H1 (cell line): ENCODE data around the gene IQCH. TPM values are rescaled to one million over a fixed set of nuclear protein-coding genes. Genes with fewer than 3 reads are reported as not detected.

Experiments
- CTCF ChIA-PET: fragments of 300-600 bp; sonication (Branson Sonifier 250); formaldehyde crosslinking; loops from one replicate; lab custom pipeline; 2021; ENCODE audit not compliant: partially characterized antibody; lab: Charles Lee
- POLR2A ChIA-PET: fragments of 300-600 bp; sonication (Branson Sonifier 250); formaldehyde crosslinking; loops from one replicate; lab custom pipeline; 2021; ENCODE audit warnings: inconsistent platforms; ENCODE audit not compliant: partially characterized antibody; lab: Charles Lee
- DNase-seq, 2 experiments: peaks; one replicate each; pipeline versions ENCODE4 v3.0.0 to v3.0.0-alpha.2; 2010 to 2022; ENCODE audit warnings: low spot score in 2 of 2, low read depth in 1 of 2, mixed read lengths in 1 of 2
- FAIRE-seq: peaks from 2 replicates; lab custom pipeline; 2011; peaks lifted over from hg19 to GRCh38; lab: Jason Lieb, UNC
- H2AFZ ChIP-seq: 2 replicates; pipeline ENCODE4 v1.8.1; 2012; ENCODE audit warnings: low read length, inconsistent platforms
- H2AK5ac ChIP-seq: 2 replicates; pipeline ENCODE4 v1.6.1; 2013; ENCODE audit warnings: low read depth, low read length
- H2BK120ac ChIP-seq: replicated peaks from 2 replicates; pipeline ENCODE3; 2013; ENCODE audit warnings: low read depth, low read length, inconsistent platforms
- H2BK12ac ChIP-seq: 2 replicates; pipeline ENCODE4 v1.6.1; 2013; ENCODE audit warnings: low read depth, low read length
- H2BK15ac ChIP-seq: 2 replicates; pipeline ENCODE4 v1.6.1; 2013; ENCODE audit warnings: low read length
- H2BK20ac ChIP-seq: 2 replicates; pipeline ENCODE4 v1.6.1; 2013; ENCODE audit warnings: low read length
- H2BK5ac ChIP-seq: 2 replicates; pipeline ENCODE4 v1.6.1; 2013; ENCODE audit warnings: low read depth, low read length
- H3K14ac ChIP-seq: 2 replicates; pipeline ENCODE4 v1.6.1; 2013; ENCODE audit warnings: inconsistent platforms; ENCODE audit not compliant: insufficient read length
- H3K18ac ChIP-seq: 2 replicates; pipeline ENCODE4 v1.6.1; 2013; ENCODE audit warnings: low read length; ENCODE audit errors: extremely low read depth
- H3K23ac ChIP-seq: 2 replicates; pipeline ENCODE4 v1.6.1; 2013; ENCODE audit warnings: inconsistent platforms; ENCODE audit not compliant: insufficient read length
- H3K23me2 ChIP-seq: 2 replicates; pipeline ENCODE4 v1.6.1; 2013; ENCODE audit warnings: low read depth, low read length
- H3K27ac ChIP-seq: 2 replicates; pipeline ENCODE4 v1.6.1; 2011; ENCODE audit warnings: low read depth, low read length, inconsistent platforms
- H3K27me3 ChIP-seq, 4 experiments: replicated peaks in 1 of 4; 1 replicate in 1 of 4; 2 replicates in 3 of 4; pipeline versions ENCODE4 v1.6.1 to v1.8.1; 2011 to 2013; ENCODE audit warnings: low read length in 3 of 4, mild to moderate bottlenecking in 3 of 4, inconsistent platforms in 2 of 4, mixed read lengths in 2 of 4, moderate library complexity in 1 of 4; ENCODE audit not compliant: control insufficient read depth in 3 of 4, insufficient read depth in 3 of 4; ENCODE audit errors: extremely low read depth in 1 of 4
- H3K36me3 ChIP-seq, 4 experiments: 2 replicates each; pipeline versions ENCODE4 v1.6.1 to v1.8.1; 2011 to 2013; ENCODE audit warnings: mild to moderate bottlenecking in 4 of 4, low read length in 3 of 4, moderate library complexity in 2 of 4, control low read depth in 1 of 4, inconsistent platforms in 1 of 4; ENCODE audit not compliant: insufficient read depth in 4 of 4, control insufficient read depth in 2 of 4
- H3K4ac ChIP-seq: replicated peaks from 2 replicates; pipeline ENCODE3; 2013; ENCODE audit warnings: low read length, low read depth, mixed read lengths, inconsistent platforms; ENCODE audit not compliant: insufficient read length
- H3K4me1 ChIP-seq, 4 experiments: replicated peaks in 1 of 4; 1 replicate in 1 of 4; 2 replicates in 3 of 4; pipeline versions ENCODE4 v1.6.1 to v1.8.1; 2011 to 2013; ENCODE audit warnings: low read length in 3 of 4, inconsistent platforms in 2 of 4, mixed read lengths in 1 of 4; ENCODE audit not compliant: insufficient read depth in 4 of 4, control insufficient read depth in 3 of 4
- H3K4me2 ChIP-seq, 2 experiments: 2 replicates each; pipeline versions ENCODE4 v1.6.1 to v1.8.1; 2011 to 2013; ENCODE audit warnings: low read depth in 2 of 2, low read length in 2 of 2, control low read depth in 1 of 2, inconsistent platforms in 1 of 2, mild to moderate bottlenecking in 1 of 2; ENCODE audit not compliant: insufficient read depth in 1 of 2
- H3K4me3 ChIP-seq, 4 experiments: fragments of 200-600, 300-600 bp in 1 of 4; sonication (generic), shearing (Covaris generic), sonication (Bioruptor Twin) in 1 of 4; 2 replicates each; pipeline versions ENCODE4 v1.5.1 to v1.8.1; 2011 to 2016; ENCODE audit warnings: low read length in 4 of 4, low read depth in 3 of 4, control low read depth in 2 of 4, inconsistent platforms in 2 of 4, mild to moderate bottlenecking in 2 of 4, mixed read lengths in 1 of 4, moderate library complexity in 1 of 4; ENCODE audit not compliant: insufficient read depth in 2 of 4; ENCODE audit errors: extremely low read depth in 1 of 4
- H3K56ac ChIP-seq: replicated peaks from 2 replicates; pipeline ENCODE3; 2013; ENCODE audit warnings: low read depth, mild to moderate bottlenecking, mixed read lengths, low read length, inconsistent platforms; ENCODE audit not compliant: insufficient read length
- H3K79me1 ChIP-seq: 2 replicates; pipeline ENCODE4 v1.6.1; 2013; ENCODE audit warnings: low read depth, low read length, control low read depth
- H3K79me2 ChIP-seq, 2 experiments: 2 replicates each; pipeline versions ENCODE4 v1.6.1 to v1.8.1; 2012 to 2013; ENCODE audit warnings: low read length in 2 of 2, mild to moderate bottlenecking in 2 of 2, inconsistent platforms in 1 of 2; ENCODE audit not compliant: insufficient read depth in 2 of 2, control insufficient read depth in 1 of 2
- H3K9ac ChIP-seq, 4 experiments: replicated peaks in 1 of 4; 1 replicate in 1 of 4; 2 replicates in 3 of 4; pipeline versions ENCODE4 v1.6.1 to v1.8.1; 2011 to 2013; ENCODE audit warnings: low read depth in 3 of 4, low read length in 3 of 4, control low read depth in 2 of 4, mild to moderate bottlenecking in 2 of 4, moderate library complexity in 2 of 4, inconsistent platforms in 1 of 4; ENCODE audit errors: extremely low read depth in 1 of 4
- H3K9me3 ChIP-seq, 2 experiments: 2 replicates each; pipeline versions ENCODE4 v1.6.1 to v1.8.1; 2012 to 2013; ENCODE audit warnings: mild to moderate bottlenecking in 2 of 2, moderate library complexity in 2 of 2, control low read depth in 1 of 2, inconsistent platforms in 1 of 2, low read depth in 1 of 2, low read length in 1 of 2, mixed read lengths in 1 of 2; ENCODE audit not compliant: insufficient read depth in 2 of 2
- H4K20me1 ChIP-seq, 2 experiments: replicated peaks in 1 of 2; 2 replicates each; pipeline versions ENCODE3 to v1.8.1; 2011 to 2013; ENCODE audit warnings: inconsistent platforms in 2 of 2, low read length in 2 of 2, mild to moderate bottlenecking in 1 of 2; ENCODE audit not compliant: insufficient read depth in 2 of 2, control insufficient read depth in 1 of 2
- H4K5ac ChIP-seq: 2 replicates; pipeline ENCODE4 v1.6.1; 2013; ENCODE audit warnings: low read length, low read depth, mixed read lengths, inconsistent platforms; ENCODE audit not compliant: insufficient read length
- H4K8ac ChIP-seq: 2 replicates; pipeline ENCODE4 v1.8.0; 2013; ENCODE audit warnings: mild to moderate bottlenecking, moderate library complexity, low read length, inconsistent platforms; ENCODE audit not compliant: insufficient read depth; ENCODE audit errors: extremely low read depth
- H4K91ac ChIP-seq: replicated peaks from 2 replicates; pipeline ENCODE3; 2013; ENCODE audit warnings: low read length, mixed read lengths, inconsistent platforms; ENCODE audit not compliant: insufficient read length
- CBX5 ChIP-seq: fragments of 300-800, 300-1000 bp; sonication (generic); IDR thresholded peaks from 2 replicates; pipeline ENCODE4 v1.7.1; 2016; ENCODE audit warnings: antibody characterized with exemption, low read length, low read depth
- EGR1 ChIP-seq: IDR thresholded peaks from 2 replicates; pipeline ENCODE4 v1.6.1; 2011; ENCODE audit warnings: low read depth, low read length, borderline replicate concordance
- KDM1A ChIP-seq: fragments of 200-600, 300-600 bp; sonication (generic); IDR thresholded peaks from 2 replicates; pipeline ENCODE4 v1.7.1; 2016; ENCODE audit warnings: mild to moderate bottlenecking, low read length, borderline replicate concordance
- MAFK ChIP-seq: IDR thresholded peaks from 2 replicates; pipeline ENCODE4 v1.6.1; 2012; ENCODE audit warnings: low read depth, mild to moderate bottlenecking, improper control_type of control experiment, low read length
- RAD21 ChIP-seq, 2 experiments: IDR thresholded peaks in 1 of 2; conservative IDR thresholded peaks in 1 of 2; 2 replicates each; pipeline ENCODE4 v1.6.1; 2011; ENCODE audit warnings: low read depth in 2 of 2, low read length in 2 of 2, improper control_type of control experiment in 1 of 2, inconsistent platforms in 1 of 2, mild to moderate bottlenecking in 1 of 2, moderate library complexity in 1 of 2
- RXRA ChIP-seq: IDR thresholded peaks from 2 replicates; pipeline ENCODE4 v1.6.1; 2011; ENCODE audit warnings: low read depth, mild to moderate bottlenecking, low read length, moderate library complexity; ENCODE audit not compliant: insufficient read depth
- SIRT6 ChIP-seq: IDR thresholded peaks from one replicate; pipeline ENCODE4 v1.7.1; 2012; ENCODE audit warnings: low read length, inconsistent platforms
- WGBS, 2 experiments: shearing (Covaris generic) in 1 of 2; methylation state at CpG; one replicate each; pipeline versions ENCODE4 v1.1.6 to v1.1.7; 2013 to 2015; ENCODE audit warnings: low lambda C conversion rate in 2 of 2, mixed read lengths in 2 of 2, inconsistent platforms in 1 of 2, low coverage in 1 of 2, missing lambda C conversion rate in 1 of 2; ENCODE audit not compliant: insufficient replicate concordance in 2 of 2, insufficient coverage in 1 of 2, insufficient read length in 1 of 2; ENCODE audit errors: extremely low coverage in 1 of 2, missing lambda C conversion rate in 1 of 2; 5-methylcytosine and 5-hydroxymethylcytosine counted together
- polyA plus RNA-seq, 7 experiments: library from polyadenylated mRNA; depleted of rRNA in 3 of 7; stranded (reverse) in 5 of 7; unstranded in 2 of 7; fragments of >200 nt in 5 of 7; fragments of 200-250 nt in 2 of 7; gene quantifications; 1 replicate in 5 of 7; 2 replicates in 1 of 7; 4 replicates in 1 of 7; pipeline versions ENCODE4 v1.2.1 to v1.2.3, GENCODE V29; 2011 to 2013; ENCODE audit warnings: missing spikeins in 2 of 7, mixed read lengths in 2 of 7
- total RNA-seq: library from RNA; stranded (reverse); fragmentation: NEBNext Ultra II Directional; extraction: Animal tissue kit (Norgen Biotek cat#: 25700); gene quantifications from 2 replicates; pipeline ENCODE4 v1.2.1, GENCODE V29; 2021

IQCH gene
- total and polyA plus RNA-seq, 2 of the 8 experiments (the other 6 are each of a cell fraction or from before 2014, with no cell fraction given): 0.60 to 1.9 TPM

- Histone ChIP-seq H3K79me2 (no peaks in the 10 kb centered on the region), H2AK5ac (no peak overlapping the region), H3K27ac (no peak overlapping the region), H3K9ac (no peak overlapping the region), H2BK5ac (no peak overlapping the region), H2BK12ac (no peak overlapping the region), H3K4me3 (no peak overlapping the region), H3K4me2 (no peak overlapping the region), H4K5ac (no peak overlapping the region), H2BK15ac (no peak overlapping the region), H3K56ac (no peak overlapping the region), H3K9me3 (no peaks in the 10 kb centered on the region), H3K14ac (no peak overlapping the region), H2BK20ac (no peak overlapping the region), H3K79me1 (no peaks in the 10 kb centered on the region), H2AFZ (no peak overlapping the region), H3K23ac (no peak overlapping the region), H3K4me1 (no peaks in the 10 kb centered on the region), H4K91ac (no peak overlapping the region), H4K8ac (no peak overlapping the region), H4K20me1 (no peaks in the 10 kb centered on the region), H3K36me3 (no peaks in the 10 kb centered on the region), H3K18ac (no peak overlapping the region), H3K27me3 (no peaks in the 10 kb centered on the region), H3K23me2 (no peaks in the 10 kb centered on the region), H2BK120ac (no peak overlapping the region), H3K4ac (no peak overlapping the region)
- WGBS, 2 experiments: 92% methylated on average over 3 of the region's 3 CpGs; no CpG with 5 or more reads in 1 of the 2 experiments
- ChIA-PET CTCF (interaction anchor here (1.4 to 2.4 kb wide), 2 partner anchors 98 to 304 kb away, joined by 3 to 7 read pairs; no protein-coding TSS in a partner anchor), POLR2A (no interaction called here)
- no peak for TF ChIP-seq MAFK
- TF ChIP-seq RAD21 (IDR thresholded peaks at IDR 0.05 in 1 of 2, conservative IDR thresholded peaks at IDR 0.05 in 1 of 2; ENCODE audit: low read depth in 2 of 2, low read length in 2 of 2): no peak
- no peak for TF ChIP-seq SIRT6
- TF ChIP-seq RXRA: no peak
- no peak for TF ChIP-seq KDM1A
- no peak for TF ChIP-seq EGR1
- TF ChIP-seq CBX5: no peak
- FAIRE-seq (no peak), DNase-seq (no peak)
Measured at GRCh38 chr15:67531379-67531914, 276.9 kb downstream of the IQCH start.
